ENCODE results near the gene SUDS3.
"Not testable (repeated sequence)": the region's sequence is repeated elsewhere in the genome, so short reads cannot be mapped to it uniquely, and the experiment has no call there.

Gene SUDS3, protein sequence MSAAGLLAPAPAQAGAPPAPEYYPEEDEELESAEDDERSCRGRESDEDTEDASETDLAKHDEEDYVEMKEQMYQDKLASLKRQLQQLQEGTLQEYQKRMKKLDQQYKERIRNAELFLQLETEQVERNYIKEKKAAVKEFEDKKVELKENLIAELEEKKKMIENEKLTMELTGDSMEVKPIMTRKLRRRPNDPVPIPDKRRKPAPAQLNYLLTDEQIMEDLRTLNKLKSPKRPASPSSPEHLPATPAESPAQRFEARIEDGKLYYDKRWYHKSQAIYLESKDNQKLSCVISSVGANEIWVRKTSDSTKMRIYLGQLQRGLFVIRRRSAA

DNA sequence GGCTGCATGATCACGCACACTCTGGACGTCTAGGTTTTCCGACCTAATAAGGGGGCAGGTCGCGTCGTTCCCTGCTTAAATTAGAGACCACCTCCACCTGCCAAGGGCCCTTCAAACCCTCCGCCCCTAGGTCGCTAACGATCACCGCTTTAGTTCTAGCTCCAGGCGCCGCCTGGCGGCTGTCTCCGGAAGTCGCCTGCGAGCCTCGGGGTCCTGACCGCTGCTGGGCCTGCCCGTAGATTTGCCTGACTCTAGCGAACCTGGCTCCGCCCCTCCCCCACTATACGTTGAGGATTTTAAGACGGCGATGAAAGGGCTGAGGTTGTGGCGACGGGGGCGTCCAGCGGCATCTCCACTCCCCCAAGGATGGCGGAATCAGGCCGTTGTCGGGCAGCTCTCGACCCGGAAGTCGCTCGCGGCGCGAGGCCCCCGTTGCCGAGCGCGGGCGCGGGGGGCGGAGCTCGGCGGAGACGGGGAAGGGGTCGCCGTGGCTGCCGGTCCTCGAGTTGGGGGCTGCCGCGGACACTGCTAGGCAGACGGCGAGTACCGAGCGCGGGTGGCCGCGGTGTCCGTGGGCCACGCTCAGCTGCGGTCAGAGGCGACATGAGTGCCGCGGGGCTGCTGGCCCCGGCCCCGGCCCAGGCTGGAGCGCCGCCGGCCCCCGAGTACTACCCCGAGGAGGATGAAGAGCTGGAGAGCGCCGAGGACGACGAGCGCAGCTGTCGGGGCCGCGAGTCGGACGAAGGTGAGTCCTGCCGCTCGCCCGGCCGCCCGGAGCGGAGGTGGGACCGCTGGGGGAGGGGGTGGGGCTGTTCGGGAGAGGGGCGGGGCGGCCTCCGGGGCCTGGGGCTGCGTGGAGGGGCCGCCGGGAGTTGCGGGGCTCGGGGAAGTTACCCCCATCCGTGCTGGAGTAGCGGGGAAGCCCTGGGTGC, at the start of gene SUDS3:
TSS of gene SUDS3 (plus strand) at position 467 of the 932 bp plus-strand sequence. CDS start at position 604, 137 bp downstream.
- peak; percentile 93 for DNase-seq (ENCODE audit: low read depth)

DNA sequence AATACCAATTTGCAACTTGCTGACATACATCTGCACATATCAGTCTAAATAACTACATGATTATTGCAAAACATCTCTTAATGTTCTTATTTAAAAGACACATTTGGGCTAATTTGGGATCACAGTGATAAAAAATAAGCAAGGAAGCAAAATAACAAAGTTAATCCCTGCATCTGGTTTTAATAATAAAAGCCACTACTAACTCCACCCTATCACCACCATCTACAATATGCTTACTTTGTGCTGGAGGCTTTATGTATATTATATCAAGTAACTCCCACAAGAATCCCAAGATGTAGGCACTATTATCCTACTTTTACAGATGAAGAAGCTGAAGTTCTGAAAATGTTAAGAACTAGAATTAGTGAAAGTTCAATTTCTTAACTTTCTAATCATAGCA, 49.4 kb upstream of the SUDS3 start:
- no peak for DNase-seq (ENCODE audit: low read depth)

DNA sequence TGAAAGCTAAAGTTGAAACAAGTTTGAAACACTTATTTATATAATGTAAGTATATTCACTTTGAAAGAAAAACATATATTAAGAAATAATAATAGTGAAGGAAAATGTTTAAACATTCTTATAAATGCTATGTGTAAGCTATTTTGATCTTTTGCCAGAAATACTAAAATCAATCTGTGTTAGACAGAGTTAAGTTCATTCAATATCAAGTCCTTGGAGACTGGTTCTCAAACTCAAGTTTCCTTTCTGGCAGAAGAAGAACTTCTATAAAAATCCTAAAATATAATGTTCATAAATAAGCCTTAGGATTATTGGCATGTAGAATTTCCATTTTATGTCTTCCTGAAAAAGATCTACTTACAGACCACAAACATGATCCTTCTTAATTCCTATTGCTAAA, 49.0 kb upstream of the SUDS3 start:
- DNase-seq (ENCODE audit: low read depth) = no peak

DNA sequence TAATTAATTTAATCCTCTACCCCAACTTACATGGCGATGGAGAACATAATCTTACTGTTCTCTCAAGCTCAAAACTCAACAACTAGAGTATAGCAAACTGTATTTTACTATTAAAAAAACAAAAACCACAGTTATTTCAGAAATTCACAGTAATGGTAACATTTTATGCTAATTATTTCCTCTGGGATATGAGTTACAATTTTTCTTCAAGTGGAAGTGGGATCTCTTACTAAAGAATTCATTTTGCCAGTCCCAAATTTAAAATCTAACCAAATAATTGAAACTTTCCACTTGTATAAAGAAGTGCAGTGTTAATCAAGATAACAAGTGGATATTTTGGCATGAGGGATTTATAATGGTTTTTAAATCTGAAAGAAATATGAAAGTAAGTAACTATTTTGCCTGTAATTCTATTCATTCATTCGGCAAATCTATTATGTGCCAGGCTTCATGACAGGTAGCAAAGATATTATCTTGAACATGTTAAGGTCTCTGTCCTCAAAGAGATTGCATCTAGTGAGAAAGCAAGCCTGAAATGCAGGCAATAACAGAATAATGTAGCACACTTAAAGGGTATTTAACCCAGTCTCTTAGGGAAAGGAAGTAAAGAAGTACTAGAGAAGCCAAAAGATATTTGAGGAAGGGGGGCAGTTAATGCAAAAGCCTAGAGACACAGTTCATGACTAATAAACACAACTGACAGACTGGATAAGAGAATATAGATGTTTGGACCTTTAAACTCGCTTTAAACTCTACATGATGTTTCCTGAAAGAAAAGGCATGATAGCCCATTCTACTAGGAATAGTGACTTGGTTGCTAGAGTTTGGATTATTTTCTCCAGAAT, 47.6 kb upstream of the SUDS3 start:
- DNase-seq (ENCODE audit: low read depth) = no peak

DNA sequence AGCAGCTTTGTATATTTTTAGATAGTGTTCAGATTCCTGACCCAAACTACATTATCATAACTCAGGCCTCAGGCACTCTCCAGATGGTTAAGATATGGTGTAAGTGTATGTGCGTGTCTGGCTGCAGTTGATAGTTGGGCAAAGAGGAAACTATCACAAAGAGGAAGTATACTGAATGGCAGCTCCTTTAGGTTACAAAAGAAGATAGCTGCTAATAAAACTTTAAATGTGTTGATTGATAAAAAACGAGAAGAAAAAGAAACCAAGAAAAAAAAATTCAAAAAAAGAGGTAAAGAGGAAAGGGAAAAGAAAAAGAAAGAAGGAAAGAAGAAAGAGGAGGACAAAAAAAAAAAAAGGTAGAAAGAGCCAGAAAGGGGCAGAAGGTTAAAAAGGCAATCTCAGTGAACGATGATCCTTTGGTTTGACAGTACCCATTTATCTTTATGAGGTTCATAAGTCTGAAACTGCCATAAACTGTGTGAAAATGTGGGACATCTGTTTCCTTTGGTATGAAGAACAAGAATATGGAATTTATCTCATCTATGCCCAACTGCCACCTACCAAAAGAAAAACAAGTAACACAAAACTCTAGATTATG, 45.8 kb upstream of the SUDS3 start:
- DNase-seq (ENCODE audit: low read depth) = no peak

DNA sequence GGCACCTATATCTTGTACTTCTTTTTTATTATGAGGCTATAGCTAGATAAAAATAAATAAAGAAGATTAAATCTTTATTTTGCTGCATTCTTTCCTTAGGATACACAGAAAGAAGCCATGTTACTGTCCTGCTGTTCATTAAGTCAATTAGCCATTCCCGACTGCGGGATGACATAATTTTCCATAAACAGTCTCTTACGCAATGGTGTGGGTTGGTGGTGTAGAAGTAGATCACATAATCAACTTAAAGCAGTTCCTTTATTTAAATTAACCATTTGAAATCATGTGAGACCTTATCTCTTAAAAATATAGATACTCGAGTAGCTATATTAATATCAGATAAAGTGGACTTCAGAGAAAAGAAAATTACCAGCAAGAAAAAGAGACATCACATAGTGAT, 43.8 kb upstream of the SUDS3 start:
- no peak for DNase-seq (ENCODE audit: low read depth)

DNA sequence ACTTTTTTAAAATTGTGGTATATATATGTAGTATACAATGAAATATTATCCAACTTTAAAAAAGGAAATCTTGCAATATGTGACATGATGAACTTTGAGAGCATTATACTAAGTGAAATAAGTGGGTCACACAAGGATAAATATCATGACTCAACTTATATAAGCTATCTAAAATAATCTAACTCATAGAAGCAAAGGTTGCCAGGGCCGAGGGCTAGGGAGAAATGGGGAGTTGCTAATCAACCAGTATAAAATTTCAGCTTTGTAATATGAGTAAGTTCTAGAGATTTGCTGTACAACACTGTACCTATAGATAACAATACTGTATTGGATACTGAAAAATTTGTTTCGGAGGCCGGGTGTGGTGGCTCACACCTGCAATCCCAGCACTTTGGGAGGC, 42.1 kb upstream of the SUDS3 start:
- no peak for DNase-seq (ENCODE audit: low read depth)

DNA sequence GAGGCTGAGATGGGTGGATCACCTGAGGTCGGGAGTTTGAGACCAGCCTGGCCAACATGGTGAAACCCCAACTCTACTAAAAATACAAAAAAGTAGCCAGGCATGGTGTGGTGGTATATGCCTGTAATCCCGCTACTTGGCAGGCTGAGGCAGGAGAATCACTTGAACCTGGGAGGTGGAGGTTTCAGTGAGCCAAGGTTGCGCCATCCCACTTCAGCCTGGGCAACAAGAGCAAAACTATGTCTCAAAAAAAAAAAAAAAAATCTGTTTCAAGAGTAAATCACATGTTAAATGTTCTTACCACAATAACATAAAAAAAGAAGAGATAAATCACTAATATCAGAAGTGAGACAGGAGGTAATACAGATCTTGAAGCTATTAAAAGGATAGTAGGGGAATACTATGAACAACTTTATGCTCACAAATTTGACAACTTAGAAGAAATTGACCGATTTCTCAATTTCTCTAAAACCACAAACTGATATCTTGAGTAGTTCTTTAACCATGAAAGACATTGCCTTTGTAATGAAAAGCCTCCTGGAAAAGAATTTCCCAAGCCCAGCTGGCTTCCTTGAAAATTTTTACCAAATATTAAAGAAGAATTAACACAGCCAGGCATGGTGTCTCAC, 41.3 kb upstream of the SUDS3 start:
- no peak for DNase-seq (ENCODE audit: low read depth)

DNA sequence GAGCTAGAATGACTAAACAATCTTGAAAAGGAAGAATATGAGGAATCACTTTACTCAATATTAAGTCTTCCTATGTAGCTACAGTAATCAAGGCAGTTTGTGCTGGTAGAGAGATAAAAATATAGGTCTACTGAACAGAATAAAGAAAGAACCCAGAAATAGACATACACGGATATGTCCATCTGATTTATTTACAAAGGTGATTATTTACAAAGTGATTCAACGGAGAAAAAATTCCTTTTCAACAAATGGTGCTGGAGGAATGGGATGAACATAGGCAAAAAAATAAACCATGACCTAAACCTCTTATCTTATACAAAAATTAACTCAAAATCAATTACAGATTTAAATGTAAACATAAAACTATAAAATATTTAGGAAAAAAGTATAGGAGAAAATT, 40.2 kb upstream of the SUDS3 start:
- no peak for DNase-seq (ENCODE audit: low read depth)

DNA sequence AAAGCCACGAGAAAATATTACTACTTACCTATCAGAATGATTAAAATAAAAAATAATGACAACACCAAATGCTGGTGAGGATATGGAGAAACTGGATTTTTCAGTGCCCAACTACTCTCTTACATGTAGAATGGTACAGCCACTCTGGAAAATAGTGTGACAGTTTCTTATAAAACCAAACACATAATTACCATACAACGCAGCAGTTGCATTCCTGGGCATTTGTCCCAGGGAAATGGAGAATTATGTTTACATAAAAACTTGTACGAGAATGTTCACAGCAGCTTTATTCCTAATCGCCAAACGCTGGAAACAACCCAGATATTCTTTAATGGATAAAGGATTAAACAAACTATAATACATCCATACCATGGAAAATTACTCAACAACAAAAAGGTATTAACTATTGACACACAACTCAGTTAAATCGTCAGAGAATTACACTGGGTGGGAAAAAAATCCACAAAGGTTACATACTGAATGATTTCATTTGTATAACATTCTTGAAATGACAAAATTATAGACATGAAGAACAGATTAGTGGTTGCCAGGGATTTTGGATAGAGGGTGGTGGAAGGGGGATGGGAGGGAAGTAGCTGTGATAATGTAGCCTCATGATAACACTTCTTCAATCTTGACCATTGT, 39.0 kb upstream of the SUDS3 start:
- DNase-seq (ENCODE audit: low read depth) = no peak

DNA sequence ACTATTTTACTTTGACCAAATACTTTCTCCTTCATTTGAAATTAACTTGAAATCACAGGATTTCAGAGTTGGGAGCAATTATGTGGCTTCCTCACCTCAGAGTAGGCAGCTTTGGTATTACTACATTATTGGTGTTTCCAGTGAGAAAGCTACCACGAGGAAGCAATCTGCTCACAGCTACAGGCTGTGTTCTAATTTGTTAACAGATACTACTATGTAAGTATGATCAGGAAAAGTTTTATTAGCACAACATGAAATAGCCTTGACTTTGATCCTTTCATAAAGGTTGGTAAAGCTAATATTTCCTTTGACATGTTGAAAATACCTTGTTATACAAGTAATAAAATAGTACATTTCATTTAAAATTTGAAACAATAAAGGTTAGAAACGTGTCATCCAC, 34.3 kb upstream of the SUDS3 start:
- no peak for DNase-seq (ENCODE audit: low read depth)

DNA sequence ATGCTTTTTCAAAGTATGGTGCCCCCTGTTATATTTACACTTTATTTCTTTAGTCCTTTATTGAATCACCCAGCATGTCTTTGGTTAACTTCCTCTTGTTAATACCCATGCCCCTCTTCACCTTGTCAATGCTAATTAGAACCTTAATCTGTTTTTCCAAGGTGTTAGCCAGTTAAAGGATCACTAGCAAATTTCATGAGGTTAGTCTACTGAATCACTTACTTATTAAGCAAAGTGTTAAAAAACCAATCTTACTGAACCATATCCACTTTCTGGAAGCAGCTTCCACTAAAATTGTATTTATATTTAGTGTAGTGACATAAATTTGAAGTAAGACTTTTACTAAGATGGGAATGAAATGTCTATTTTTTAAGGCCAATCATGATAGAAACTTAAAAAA, 31.5 kb upstream of the SUDS3 start:
- no peak for DNase-seq (ENCODE audit: low read depth)

DNA sequence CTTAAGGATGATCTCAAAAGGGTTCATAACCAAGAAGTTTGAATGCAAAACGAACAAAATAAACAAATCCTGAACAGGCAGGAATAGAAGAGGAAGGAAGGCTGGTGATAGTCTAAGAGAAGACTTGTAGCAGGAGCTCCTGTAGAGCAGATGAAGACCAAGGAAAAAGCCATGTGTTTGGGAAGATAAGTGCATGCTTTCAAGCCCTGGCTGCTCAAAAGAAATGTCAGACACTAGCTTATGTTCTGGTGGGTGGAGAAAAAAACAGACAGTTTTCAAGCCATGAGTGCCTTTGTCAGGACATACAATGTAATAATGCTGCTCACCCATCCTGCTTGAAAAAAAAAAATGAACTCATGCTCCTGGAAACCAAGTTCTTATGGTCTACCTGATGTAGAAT, 31.0 kb upstream of the SUDS3 start:
- no peak for DNase-seq (ENCODE audit: low read depth)

DNA sequence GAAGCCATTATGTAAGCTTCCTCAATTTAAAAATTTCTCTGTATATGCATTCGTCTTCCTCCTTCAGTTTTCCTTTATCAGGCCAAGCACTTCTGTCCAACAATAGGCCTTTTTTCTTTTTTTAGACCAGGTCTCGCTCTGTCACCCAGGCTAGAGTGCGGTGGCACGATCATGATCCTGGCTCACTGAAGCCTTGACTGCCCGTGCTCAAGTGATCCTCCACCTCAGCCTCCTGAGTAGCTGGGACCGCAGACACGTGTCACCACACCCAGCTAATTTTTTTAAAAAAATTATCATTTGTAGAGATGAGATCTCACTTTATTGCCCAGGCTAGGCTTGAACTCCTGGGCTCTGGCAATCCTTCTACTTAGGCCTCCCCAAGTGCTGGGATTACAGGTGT, 29.5 kb upstream of the SUDS3 start:
- no peak for DNase-seq (ENCODE audit: low read depth)

DNA sequence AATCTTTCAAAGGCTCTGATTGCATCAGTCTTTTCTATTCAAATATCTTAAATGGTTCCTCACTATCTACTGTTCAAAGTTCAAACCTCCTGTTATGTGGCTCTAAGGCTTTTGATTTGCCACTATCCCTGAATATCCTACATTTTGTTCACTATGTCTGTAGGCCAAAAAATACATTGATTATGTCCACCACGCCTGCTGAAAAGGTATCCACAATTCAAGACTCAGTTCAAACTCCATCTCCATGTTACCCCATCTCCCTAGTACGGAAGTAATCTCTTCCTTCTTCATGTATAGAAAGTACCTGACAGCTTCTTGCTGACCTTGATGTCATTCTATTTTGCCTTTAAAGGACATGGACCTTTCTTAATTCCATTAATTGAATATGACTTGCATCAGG, 28.4 kb upstream of the SUDS3 start:
- DNase-seq (ENCODE audit: low read depth) = no peak

DNA sequence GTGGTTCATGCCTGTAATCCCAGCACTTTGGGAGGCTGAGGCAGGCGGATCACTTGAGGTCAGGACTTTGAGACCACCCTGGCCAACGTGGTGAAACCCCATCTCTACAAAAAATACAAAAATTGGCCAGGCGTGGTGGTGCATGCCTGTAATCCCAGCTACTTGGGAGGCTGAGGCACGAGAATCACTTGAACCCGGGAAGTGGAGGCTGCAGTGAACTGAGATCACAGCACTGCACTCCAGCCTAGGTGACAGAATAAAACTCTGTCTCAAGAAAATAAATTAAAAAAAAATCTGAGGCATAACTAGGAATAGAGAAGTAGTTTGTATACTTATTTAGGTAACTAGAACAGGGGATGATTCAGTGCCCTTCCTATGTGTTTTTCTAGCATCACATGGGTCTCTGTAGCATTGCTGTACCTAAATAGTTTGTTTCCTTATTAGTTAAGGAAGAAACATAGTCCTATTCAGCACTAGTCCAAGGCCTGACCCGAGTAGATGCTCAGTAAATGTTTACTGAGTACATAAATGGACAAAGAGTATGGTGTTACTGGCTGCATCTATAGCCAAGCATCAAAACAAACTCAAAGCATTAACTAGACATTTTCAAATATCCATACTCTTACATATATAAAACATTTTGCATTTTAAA, 25.3 kb upstream of the SUDS3 start:
- no peak for DNase-seq (ENCODE audit: low read depth)

DNA sequence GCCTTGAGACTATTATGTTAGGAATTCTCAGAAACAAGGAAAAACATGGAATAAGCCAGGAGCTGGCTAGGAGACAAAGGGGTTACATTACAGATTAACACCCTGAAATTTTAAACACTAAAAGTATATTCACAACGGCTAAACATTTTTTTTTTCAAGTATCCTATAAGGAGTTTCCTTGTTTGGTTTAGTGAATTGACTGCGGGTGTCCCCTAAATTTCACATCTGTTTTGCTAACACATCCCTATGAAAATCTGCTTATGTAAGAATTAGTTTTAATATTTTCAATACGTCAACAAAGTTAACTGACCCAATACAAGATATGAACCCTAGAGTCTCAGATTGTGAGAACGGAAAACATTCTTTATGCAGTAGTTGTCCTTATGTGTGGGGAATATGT, 22.6 kb upstream of the SUDS3 start:
- DNase-seq (ENCODE audit: low read depth) = no peak

DNA sequence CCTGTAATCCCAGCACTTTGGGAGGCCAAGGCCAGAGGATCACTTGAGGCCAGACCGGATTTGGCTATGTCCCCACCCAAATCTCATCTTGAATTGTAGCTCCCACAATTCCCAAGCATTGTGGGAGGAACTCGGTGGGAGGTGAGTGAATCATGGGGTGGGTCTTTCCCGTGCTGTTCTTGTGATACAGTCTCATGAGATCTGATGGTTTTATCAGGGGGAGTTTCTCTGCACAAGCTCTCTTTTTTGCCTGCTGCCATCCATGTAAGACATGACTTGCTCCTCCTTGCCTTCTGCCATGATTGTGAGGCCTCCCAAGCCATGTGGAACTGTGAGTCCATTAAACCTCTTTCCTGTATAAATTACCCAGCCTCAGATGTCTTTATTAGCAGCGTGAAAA, 21.9 kb upstream of the SUDS3 start:
- not testable (repeated sequence) for DNase-seq (ENCODE audit: low read depth)

DNA sequence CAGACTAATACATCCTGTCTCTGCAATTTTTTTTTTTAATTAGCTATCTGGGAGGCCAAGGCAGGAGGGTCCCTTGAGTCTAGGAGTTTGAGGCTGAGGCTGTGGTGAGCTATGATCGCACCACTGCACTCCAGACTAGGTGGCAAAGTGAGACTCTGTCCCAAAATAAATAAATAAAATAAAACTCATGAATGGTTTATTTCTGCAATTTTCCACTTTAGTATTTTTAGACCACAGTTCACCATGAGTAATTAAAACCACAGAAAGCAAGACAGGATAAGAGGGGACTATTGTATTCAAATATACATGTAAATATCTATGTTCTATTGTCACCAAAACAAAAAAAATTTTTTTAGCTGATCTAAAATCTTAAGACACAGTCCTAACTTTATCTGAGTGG, 21.5 kb upstream of the SUDS3 start:
- no peak for DNase-seq (ENCODE audit: low read depth)

DNA sequence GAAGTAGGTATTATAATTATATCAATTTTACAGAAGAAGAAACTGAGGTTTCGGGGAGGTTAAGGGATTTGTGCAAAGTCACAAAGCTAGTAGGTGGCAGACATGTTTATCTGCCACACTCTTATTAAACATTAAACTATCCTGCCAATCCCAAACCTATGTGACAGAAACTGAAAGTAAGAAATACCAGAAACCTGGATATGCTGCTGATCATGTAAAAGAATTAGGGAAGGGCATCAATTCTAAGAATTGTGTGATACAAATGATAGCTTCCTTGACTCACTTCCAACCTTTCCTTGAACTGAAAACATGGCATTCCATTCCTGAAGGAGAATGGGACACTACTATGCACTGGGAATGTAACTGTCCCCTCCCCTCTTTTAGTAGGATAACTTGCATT, 20.5 kb upstream of the SUDS3 start:
- no peak for DNase-seq (ENCODE audit: low read depth)

Measured in activated T-cell treated with anti-CD3 and anti-CD28 coated beads for 1 hour (primary cell).